Loucy (cell line): ENCODE results near the gene FBH1.

Experiments
- H2AFZ ChIP-seq: fragments of 200-600 bp; sonication (generic); 2 replicates; pipeline ENCODE4 v1.6.0; 2016; ENCODE audit warnings: antibody characterized with exemption, mild to moderate bottlenecking, low read length, moderate library complexity
- H3F3A ChIP-seq: fragments of 200-600 bp; 2 replicates; pipeline ENCODE4 v1.6.0; 2016; ENCODE audit warnings: antibody characterized with exemption, low read depth, mild to moderate bottlenecking
- H3K27me3 ChIP-seq: fragments of 200-600 bp; sonication (generic); 2 replicates; pipeline ENCODE4 v1.6.1; 2014; ENCODE audit warnings: low read length, mild to moderate bottlenecking; ENCODE audit not compliant: insufficient read depth, poor library complexity, severe bottlenecking
- H3K36me3 ChIP-seq: fragments of 200-600 bp; sonication (generic); 2 replicates; pipeline ENCODE4 v1.6.1; 2016; ENCODE audit warnings: low read length; ENCODE audit not compliant: insufficient read depth
- H3K4me1 ChIP-seq: fragments of 200-600 bp; sonication (generic); 2 replicates; pipeline ENCODE4 v1.5.1; 2014; ENCODE audit warnings: low read length, mild to moderate bottlenecking; ENCODE audit not compliant: insufficient read depth, poor library complexity, severe bottlenecking
- H3K4me2 ChIP-seq: fragments of 200-600 bp; sonication (generic); 2 replicates; pipeline ENCODE4 v1.6.0; 2014; ENCODE audit warnings: antibody characterized with exemption, low read length, low read depth, mild to moderate bottlenecking; ENCODE audit not compliant: poor library complexity, severe bottlenecking
- H3K4me3 ChIP-seq: fragments of 200-600 bp; sonication (generic); 2 replicates; pipeline ENCODE4 v1.5.1; 2014; ENCODE audit warnings: low read length, mild to moderate bottlenecking, mixed read lengths; ENCODE audit not compliant: poor library complexity, severe bottlenecking
- H3K79me2 ChIP-seq: fragments of 200-600 bp; sonication (generic); 2 replicates; pipeline ENCODE4 v1.6.1; 2014; ENCODE audit warnings: low read length; ENCODE audit not compliant: insufficient read depth
- H3K9ac ChIP-seq: fragments of 200-600 bp; sonication (generic); 2 replicates; pipeline ENCODE4 v1.6.0; 2014; ENCODE audit warnings: mild to moderate bottlenecking, low read depth, low read length, moderate library complexity; ENCODE audit not compliant: poor library complexity, severe bottlenecking
- H3K9me2 ChIP-seq: fragments of 200-600 bp; sonication (generic); replicated peaks from 2 replicates; pipeline ENCODE4 v1.6.1; 2016; ENCODE audit warnings: low read depth, low read length, mixed read lengths
- H3K9me3 ChIP-seq: fragments of 200-600 bp; sonication (generic); 2 replicates; pipeline ENCODE4 v1.6.1; 2014; ENCODE audit warnings: mild to moderate bottlenecking, antibody characterized with exemption, low read length, low read depth; ENCODE audit not compliant: insufficient read depth
- H4K20me1 ChIP-seq: fragments of 200-600 bp; sonication (generic); 2 replicates; pipeline ENCODE4 v1.6.0; 2014; ENCODE audit warnings: antibody characterized with exemption, low read length, mild to moderate bottlenecking; ENCODE audit not compliant: insufficient read depth, poor library complexity, severe bottlenecking
- EZH2phosphoT487 ChIP-seq: fragments of 200-600 bp; IDR thresholded peaks from 2 replicates; pipeline ENCODE4 v1.6.1; 2018; ENCODE audit warnings: antibody characterized with exemption, mild to moderate bottlenecking, moderate library complexity, borderline replicate concordance
- TF ChIP-seq, protein P1 (sequence below): fragments of 200-600 bp; sonication (generic); conservative IDR thresholded peaks from 2 replicates; pipeline ENCODE4 v1.5.1; 2014; ENCODE audit warnings: mild to moderate bottlenecking, antibody characterized with exemption, low read length

The FBH1 gene

DNA sequence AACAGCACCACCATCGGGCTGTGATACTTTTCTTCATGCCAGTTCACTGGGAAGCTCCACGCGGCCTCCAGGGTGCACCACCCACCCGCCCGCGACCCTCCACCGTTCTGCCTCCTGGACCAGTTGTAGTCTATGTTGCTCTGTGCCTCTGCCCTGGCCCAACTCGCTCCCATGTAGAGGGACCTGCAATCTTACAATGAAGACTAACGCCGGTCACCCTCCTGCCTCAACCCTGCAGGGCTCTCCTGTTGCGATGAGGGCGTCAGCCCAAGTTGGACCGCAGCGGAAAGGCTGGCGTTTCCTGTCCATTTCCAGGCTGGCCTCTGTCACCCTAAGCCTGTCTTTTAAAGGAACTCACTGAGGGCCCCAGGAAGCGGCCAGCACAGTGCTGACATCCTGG is 52.4 kb downstream of the FBH1 start:
- Histone ChIP-seq H3K9me3 (no peaks in the 10 kb centered on the region), H3F3A (no peaks in the 10 kb centered on the region), H4K20me1 (no peaks in the 10 kb centered on the region), H3K9me2 (no peaks in the 10 kb centered on the region), H3K79me2 (no peaks in the 10 kb centered on the region), H3K4me2 (no peak overlapping the region), H3K27me3 (no peaks in the 10 kb centered on the region), H3K4me1 (no peaks in the 10 kb centered on the region), H2AFZ (no peak overlapping the region), H3K4me3 (no peak overlapping the region), H3K36me3 (peaks cover 12% of the 10 kb centered on the region; the same call in 1 of the 2 replicates), H3K9ac (no peak overlapping the region)
- TF ChIP-seq EZH2phosphoT487, result no peak

DNA sequence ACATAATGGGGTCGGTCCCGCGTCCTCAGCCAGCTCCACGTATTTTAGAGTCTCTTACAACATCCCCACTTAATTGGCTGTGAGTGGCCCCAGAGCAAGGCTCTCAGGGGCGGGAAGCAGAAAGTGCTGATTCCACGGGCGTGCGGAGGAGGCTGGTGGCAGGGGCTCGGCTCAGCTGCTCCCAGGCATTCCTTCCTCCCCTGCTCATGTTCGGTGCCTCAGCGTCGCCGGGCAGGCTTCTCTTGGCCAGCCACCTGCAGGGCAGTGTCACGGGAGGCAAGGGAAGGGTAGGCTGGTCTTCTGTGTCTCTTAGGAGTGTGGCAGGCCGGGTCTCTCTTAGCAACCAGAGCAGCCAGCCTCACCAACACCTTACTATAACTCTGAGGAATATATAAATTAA is 53.5 kb downstream of the FBH1 start:
- TF ChIP-seq EZH2phosphoT487, result no peak
- TF ChIP-seq, protein P1, sequence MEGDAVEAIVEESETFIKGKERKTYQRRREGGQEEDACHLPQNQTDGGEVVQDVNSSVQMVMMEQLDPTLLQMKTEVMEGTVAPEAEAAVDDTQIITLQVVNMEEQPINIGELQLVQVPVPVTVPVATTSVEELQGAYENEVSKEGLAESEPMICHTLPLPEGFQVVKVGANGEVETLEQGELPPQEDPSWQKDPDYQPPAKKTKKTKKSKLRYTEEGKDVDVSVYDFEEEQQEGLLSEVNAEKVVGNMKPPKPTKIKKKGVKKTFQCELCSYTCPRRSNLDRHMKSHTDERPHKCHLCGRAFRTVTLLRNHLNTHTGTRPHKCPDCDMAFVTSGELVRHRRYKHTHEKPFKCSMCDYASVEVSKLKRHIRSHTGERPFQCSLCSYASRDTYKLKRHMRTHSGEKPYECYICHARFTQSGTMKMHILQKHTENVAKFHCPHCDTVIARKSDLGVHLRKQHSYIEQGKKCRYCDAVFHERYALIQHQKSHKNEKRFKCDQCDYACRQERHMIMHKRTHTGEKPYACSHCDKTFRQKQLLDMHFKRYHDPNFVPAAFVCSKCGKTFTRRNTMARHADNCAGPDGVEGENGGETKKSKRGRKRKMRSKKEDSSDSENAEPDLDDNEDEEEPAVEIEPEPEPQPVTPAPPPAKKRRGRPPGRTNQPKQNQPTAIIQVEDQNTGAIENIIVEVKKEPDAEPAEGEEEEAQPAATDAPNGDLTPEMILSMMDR, result no peak
- Histone ChIP-seq H3K9ac (no peak overlapping the region), H3K4me2 (no peak overlapping the region), H2AFZ (no peak overlapping the region), H3K9me2 (no peaks in the 10 kb centered on the region), H3K4me1 (no peaks in the 10 kb centered on the region), H3K9me3 (no peaks in the 10 kb centered on the region), H3F3A (no peaks in the 10 kb centered on the region), H4K20me1 (no peaks in the 10 kb centered on the region), H3K4me3 (no peak overlapping the region), H3K79me2 (no peaks in the 10 kb centered on the region), H3K36me3 (peaks cover 3% of the 10 kb centered on the region; the same call in 1 of the 2 replicates), H3K27me3 (no peaks in the 10 kb centered on the region)

DNA sequence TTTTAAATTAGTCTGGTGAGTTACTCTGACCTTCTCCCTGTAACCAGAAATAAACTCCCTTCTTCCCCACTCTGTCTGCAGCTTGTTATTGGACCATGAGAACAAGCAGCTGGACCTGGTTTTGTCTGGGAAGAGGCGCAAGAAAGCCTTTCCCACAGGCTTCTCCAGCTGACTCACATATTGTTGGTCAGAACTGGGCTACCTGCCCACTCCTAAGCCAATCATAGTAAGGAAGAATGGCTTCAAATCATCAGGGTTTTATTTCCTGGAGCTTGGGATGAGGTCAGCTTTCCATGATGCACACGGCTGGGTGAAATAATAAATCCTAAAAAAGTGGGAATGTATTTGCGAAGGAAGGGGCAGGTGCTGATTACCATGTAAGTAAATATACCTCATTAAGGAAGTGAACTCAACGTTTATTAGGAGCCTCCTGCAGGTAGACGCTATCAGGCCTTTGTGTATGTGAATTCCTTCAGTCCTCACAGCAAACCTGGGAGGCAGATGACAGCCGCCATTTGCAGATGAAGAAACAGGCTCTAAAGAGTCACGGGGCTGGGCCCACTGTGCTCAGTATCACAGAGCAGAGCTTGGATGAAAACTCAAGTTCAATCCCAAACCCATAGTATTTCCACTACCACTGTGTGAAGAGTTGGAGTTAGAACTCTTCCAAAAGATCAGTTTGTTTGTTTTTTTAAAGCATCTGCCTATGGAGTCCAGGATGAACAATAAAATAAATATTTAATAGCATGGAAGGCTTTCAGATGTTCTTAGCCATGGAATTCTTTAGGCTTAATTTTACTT is 54.5 kb downstream of the FBH1 start:
- H2AFZ ChIP-seq, result no peak overlapping the region
- no peaks in the 10 kb centered on the region for H3K9me3 ChIP-seq
- H3K9ac ChIP-seq, result no peak overlapping the region
- H4K20me1 ChIP-seq, result no peaks in the 10 kb centered on the region
- no peak overlapping the region for H3K4me2 ChIP-seq
- no peaks in the 10 kb centered on the region for H3K9me2 ChIP-seq
- no peaks in the 10 kb centered on the region for H3K79me2 ChIP-seq
- no peaks in the 10 kb centered on the region for H3K27me3 ChIP-seq
- H3K4me1 ChIP-seq, result no peaks in the 10 kb centered on the region
- no peak overlapping the region for H3K4me3 ChIP-seq
- TF ChIP-seq, protein P1, result no peak
- no peak for TF ChIP-seq EZH2phosphoT487
- no peaks in the 10 kb centered on the region for H3K36me3 ChIP-seq
- no peaks in the 10 kb centered on the region for H3F3A ChIP-seq

DNA sequence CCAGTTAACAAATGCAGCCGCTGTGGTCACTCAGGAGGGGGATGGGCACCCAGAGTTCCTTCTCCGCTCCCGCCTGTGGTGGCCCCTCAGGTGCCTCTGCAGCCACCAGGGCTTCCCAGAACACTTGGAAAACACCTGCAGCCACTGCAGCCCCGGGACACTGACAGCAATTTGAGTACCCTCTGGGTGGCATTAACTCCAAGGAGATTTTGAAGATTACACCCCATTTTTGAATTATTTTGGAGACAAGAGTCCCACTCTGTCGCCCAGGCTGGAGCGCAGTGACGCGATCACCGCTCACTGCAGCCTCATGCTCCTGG is 55.1 kb downstream of the FBH1 start:
- Histone ChIP-seq H3K9me3 (no peaks in the 10 kb centered on the region), H3K36me3 (no peaks in the 10 kb centered on the region), H3K79me2 (no peaks in the 10 kb centered on the region), H3K4me2 (no peak overlapping the region), H3F3A (no peaks in the 10 kb centered on the region), H3K27me3 (no peaks in the 10 kb centered on the region), H3K4me3 (no peak overlapping the region), H3K4me1 (no peaks in the 10 kb centered on the region), H2AFZ (no peak overlapping the region), H4K20me1 (no peaks in the 10 kb centered on the region), H3K9ac (no peak overlapping the region), H3K9me2 (no peaks in the 10 kb centered on the region)
- TF ChIP-seq, protein P1, result no peak
- TF ChIP-seq EZH2phosphoT487, result no peak
